HepG2 (cell line): ENCODE data around the gene YIPF7. TPM values are rescaled to one million over a fixed set of nuclear protein-coding genes. Genes with fewer than 3 reads are reported as not detected.

Experiments used
- ATAC-seq: fragments of 200-7000 bp; cut with Tn5 transposase; 3 replicates; pipeline ENCODE4 v1.9.1; 2020; ENCODE audit warnings: mild to moderate bottlenecking, moderate library complexity
- BruUV-seq: library from RNA; stranded (reverse); fragments of 400-500 nt; replicated peaks from 2 replicates; lab custom pipeline; 2021; lab: Mats Ljungman, UMichigan
- CTCF ChIA-PET: fragments of 300-600 bp; formaldehyde crosslinking; extraction: SDS; loops from one replicate; lab custom pipeline; 2021; ENCODE audit warnings: low total read pairs, inconsistent platforms, low intra/inter-chr PET ratio; lab: Yijun Ruan, JAX
- POLR2A ChIA-PET: fragments of 350-600 bp; sonication (Branson Sonifier 250); formaldehyde crosslinking; loops from one replicate; lab custom pipeline; 2020; ENCODE audit warnings: antibody characterized with exemption, inconsistent platforms; lab: Yijun Ruan, JAX
- DNase-seq: peaks from one replicate; pipeline ENCODE4 v3.0.0-alpha.2; 2015; ENCODE audit warnings: low spot score
- FAIRE-seq: peaks from 3 replicates; lab custom pipeline; 2011; peaks lifted over from hg19 to GRCh38; lab: Jason Lieb, UNC
- H2AFZ ChIP-seq: one replicate; pipeline ENCODE4 v1.6.1; 2011; ENCODE audit warnings: low read length, inconsistent platforms
- H3K27ac ChIP-seq: fragments of 300-600 bp; 3 replicates; pipeline ENCODE4 v1.8.0; 2011; ENCODE audit warnings: mixed run types, mild to moderate bottlenecking, mixed read lengths, low read length, inconsistent platforms; ENCODE audit not compliant: insufficient read depth; ENCODE audit errors: extremely low read length
- H3K27me3 ChIP-seq, 2 experiments: fragments of 200-600 bp in 1 of 2; 2 replicates in 1 of 2; 3 replicates in 1 of 2; pipeline versions ENCODE4 v1.6.0 to v1.8.0; 2011; ENCODE audit warnings: low read length in 2 of 2, mild to moderate bottlenecking in 2 of 2, moderate library complexity in 2 of 2, inconsistent platforms in 1 of 2; ENCODE audit not compliant: insufficient read depth in 2 of 2, control insufficient read depth in 1 of 2
- H3K36me3 ChIP-seq, 2 experiments: fragments of 200-600 bp in 1 of 2; replicated peaks in 1 of 2; 2 replicates in 1 of 2; 3 replicates in 1 of 2; pipeline versions ENCODE4 v1.5.1 to v1.8.0; 2011; ENCODE audit warnings: low read length in 2 of 2, inconsistent platforms in 1 of 2; ENCODE audit not compliant: insufficient read depth in 2 of 2, control insufficient read depth in 1 of 2
- H3K4me1 ChIP-seq: 2 replicates; pipeline ENCODE4 v1.5.1; 2012; ENCODE audit warnings: low read length, inconsistent platforms; ENCODE audit not compliant: insufficient read depth
- H3K4me2 ChIP-seq: 2 replicates; pipeline ENCODE4 v1.6.0; 2011; ENCODE audit warnings: low read depth, low read length, inconsistent platforms
- H3K4me3 ChIP-seq, 3 experiments: fragments of 200-600 bp in 1 of 3; sonication (generic), shearing (Covaris generic) in 1 of 3; replicated peaks in 1 of 3; 2 replicates each; pipeline ENCODE4 v1.5.1; 2011 to 2016; ENCODE audit warnings: low read length in 3 of 3, inconsistent platforms in 2 of 3, low read depth in 2 of 3, mild to moderate bottlenecking in 2 of 3, control low read depth in 1 of 3, mixed read lengths in 1 of 3; ENCODE audit not compliant: insufficient read depth in 1 of 3
- H3K79me2 ChIP-seq: one replicate; pipeline ENCODE4 v1.6.1; 2011; ENCODE audit warnings: low read length, inconsistent platforms; ENCODE audit not compliant: insufficient read depth
- H3K9ac ChIP-seq: 2 replicates; pipeline ENCODE4 v1.6.0; 2011; ENCODE audit warnings: mild to moderate bottlenecking, low read depth, low read length, inconsistent platforms; ENCODE audit not compliant: insufficient read depth
- H3K9me3 ChIP-seq: 2 replicates; pipeline ENCODE4 v1.5.1; 2012; ENCODE audit warnings: mild to moderate bottlenecking, low read length
- H4K20me1 ChIP-seq: 2 replicates; pipeline ENCODE4 v1.6.0; 2011; ENCODE audit warnings: inconsistent platforms, mild to moderate bottlenecking, low read length, moderate library complexity; ENCODE audit not compliant: insufficient read depth
- HES4 ChIP-seq: sonication (generic); formaldehyde crosslinking; IDR thresholded peaks from 2 replicates; pipeline ENCODE4 v1.9.0; 2021; ENCODE audit warnings: mild to moderate bottlenecking, missing genetic modification reagents, borderline replicate concordance
- HNRNPK ChIP-seq: fragments of 200-400 bp; formaldehyde crosslinking; IDR thresholded peaks from 2 replicates; pipeline ENCODE4 v1.6.1; 2018; ENCODE audit warnings: low read length, low read depth, moderate library complexity, mild to moderate bottlenecking; ENCODE audit not compliant: poor library complexity, severe bottlenecking
- KLF13 ChIP-seq: sonication (generic); formaldehyde crosslinking; IDR thresholded peaks from 2 replicates; pipeline ENCODE4 v1.4.0; 2020; ENCODE audit warnings: mild to moderate bottlenecking, missing genetic modification reagents
- KLF16 ChIP-seq, 2 experiments: sonication (generic) in 1 of 2; formaldehyde crosslinking in 1 of 2; IDR thresholded peaks; 2 replicates each; pipeline versions ENCODE4 v1.6.1 to v1.8.0; 2016 to 2023; ENCODE audit warnings: missing genetic modification reagents in 2 of 2, missing compliant biosample characterization in 1 of 2
- NFAT5 ChIP-seq: sonication (generic); formaldehyde crosslinking; IDR thresholded peaks from 2 replicates; pipeline ENCODE4 v1.4.0; 2020; ENCODE audit warnings: missing genetic modification reagents
- PITX1 ChIP-seq: sonication (generic); formaldehyde crosslinking; IDR thresholded peaks from 2 replicates; pipeline ENCODE4 v1.5.1; 2020; ENCODE audit warnings: mild to moderate bottlenecking, missing genetic modification reagents
- REXO4 ChIP-seq: sonication (generic); formaldehyde crosslinking; IDR thresholded peaks from 2 replicates; pipeline ENCODE4 v1.8.0; 2022; ENCODE audit warnings: missing genetic modification reagents, mild to moderate bottlenecking, borderline replicate concordance
- SNAI1 ChIP-seq: sonication (generic); formaldehyde crosslinking; IDR thresholded peaks from 2 replicates; pipeline ENCODE4 v1.5.0; 2020; ENCODE audit warnings: mild to moderate bottlenecking, missing genetic modification reagents, borderline replicate concordance
- TAF15 ChIP-seq: fragments of 200-400 bp; formaldehyde crosslinking; IDR thresholded peaks from one replicate; pipeline ENCODE4 v1.6.1; 2018; ENCODE audit warnings: mild to moderate bottlenecking, low read depth, low read length; ENCODE audit not compliant: poor library complexity, severe bottlenecking
- ZBTB49 ChIP-seq: sonication (generic); formaldehyde crosslinking; IDR thresholded peaks from 2 replicates; pipeline ENCODE4 v1.4.0; 2020; ENCODE audit warnings: missing genetic modification reagents, borderline replicate concordance
- ZMYM3 ChIP-seq: sonication (generic); formaldehyde crosslinking; IDR thresholded peaks from 2 replicates; pipeline ENCODE4 v1.5.1; 2020; ENCODE audit warnings: mild to moderate bottlenecking, missing genetic modification reagents
- ZNF101 ChIP-seq: sonication (generic); formaldehyde crosslinking; IDR thresholded peaks from 2 replicates; pipeline ENCODE4 v1.4.0; 2020; ENCODE audit warnings: mild to moderate bottlenecking, low read depth, missing genetic modification reagents, borderline replicate concordance
- ZNF274 ChIP-seq: sonication (generic); formaldehyde crosslinking; IDR thresholded peaks from 2 replicates; pipeline ENCODE4 v1.5.1; 2020; ENCODE audit warnings: mild to moderate bottlenecking, missing genetic modification reagents
- ZNF816 ChIP-seq: sonication (generic); formaldehyde crosslinking; IDR thresholded peaks from 2 replicates; pipeline ENCODE4 v1.8.0; 2022; ENCODE audit warnings: missing genetic modification reagents, mild to moderate bottlenecking, borderline replicate concordance
- WGBS: methylation state at CpG from one replicate; pipeline ENCODE4 v1.1.6; 2017; ENCODE audit warnings: low lambda C conversion rate; 5-methylcytosine and 5-hydroxymethylcytosine counted together
- in situ Hi-C: cut with HindIII; loops from 2 replicates; pipeline ENCODE4 v1.10.0; 2017; ENCODE audit warnings: low pct_unique_long_range_greater_than_20kb; ENCODE audit not compliant: extremely low pct_ligation_motif_present
- intact Hi-C: fragments of 100-400 bp; cut with micrococcal nuclease; formaldehyde crosslinking; loops from one replicate; pipeline ENCODE4 v1.10.0; 2022; ENCODE audit not compliant: unreplicated experiment
- polyA plus RNA-seq, 8 experiments: library from polyadenylated mRNA; depleted of rRNA in 3 of 8; stranded (reverse) in 7 of 8; unstranded in 1 of 8; fragments of >200 nt; fragmentation: Illumina TruSeq in 4 of 8; extraction: Trizol in 4 of 8; gene quantifications; 2 replicates each; pipeline versions ENCODE4 v1.2.1 to v1.2.3, GENCODE V29; 2011 to 2016; ENCODE audit warnings: low read depth in 4 of 8, missing spikeins in 1 of 8, mixed read lengths in 1 of 8; ENCODE audit not compliant: insufficient read depth in 1 of 8
- total RNA-seq, 5 experiments: library from RNA; depleted of rRNA; stranded (reverse); fragments of >200 nt; fragmentation: Illumina TruSeq; extraction: Trizol; gene quantifications; 2 replicates each; pipeline ENCODE4 v1.2.3, GENCODE V29; 2016; ENCODE audit warnings: low read depth in 1 of 5

The YIPF7 gene
- total and polyA plus RNA-seq, 2 of the 13 experiments (the other 11 are each of a cell fraction or from before 2014, with no cell fraction given) = 0.12 TPM; not detected in 1

- peak within 1 kb of the TSS; percentile 67 to 90 (median 87) for H3K4me3 ChIP-seq
- WGBS = under 1% methylated on average over 34 of the region's 57 CpGs
- ATAC-seq (peak; percentile 94), DNase-seq (peak; percentile 85), FAIRE-seq (peak; percentile 56)
- intact Hi-C loops = loop anchor here (1.0 kb wide), 1 partner anchor 48 kb away; the partner anchor contains the start of gene GNPDA2
- H3K9me3 ChIP-seq = no peaks in the 10 kb centered on the region
- peak within 1 kb of the TSS; percentile 88 for H3K9ac ChIP-seq
- H4K20me1 ChIP-seq = no peaks in the 10 kb centered on the region
- BruUV-seq = TSS peak; percentile 68
- peaks cover 32% of the 10 kb centered on the region for H3K79me2 ChIP-seq
- H3K27me3 ChIP-seq = no peaks in the 10 kb centered on the region; a peak in 1 of 5 replicates
- peak within 1 kb of the TSS; percentile 93 for H3K27ac ChIP-seq
- CTCF ChIA-PET = no interaction called here
- peaks cover 24% of the 10 kb centered on the region for H3K4me1 ChIP-seq
- H3K4me2 ChIP-seq = peak within 1 kb of the TSS; percentile 90
- H3K36me3 ChIP-seq = peaks cover under 1 to 14% of the 10 kb centered on the region in 2 experiments; a peak in 3 of 5 replicates
- POLR2A ChIA-PET = interaction anchor here (0.7 to 3.2 kb wide), 16 partner anchors 9 to 53 kb away, joined by 3 to 27 read pairs (median 4); partner anchors contain the start of gene GNPDA2
- in situ Hi-C loops = no loop called here
- H2AFZ ChIP-seq = peak within 1 kb of the TSS; percentile 91
- TF ChIP-seq TAF15 (no peak), NFAT5 (CRISPR knock-in tag) (no peak), ZNF101 (no peak), ZBTB49 (CRISPR knock-in tag) (no peak), ZNF274 (CRISPR knock-in tag) (peak; percentile 56; the same call in 1 of the 2 replicates), ZMYM3 (CRISPR knock-in tag) (no peak), KLF13 (CRISPR knock-in tag) (no peak), PITX1 (CRISPR knock-in tag) (peak; percentile 20; the same call in 1 of the 2 replicates), SNAI1 (CRISPR knock-in tag) (no peak), HES4 (CRISPR knock-in tag) (0 out of 2 replicates have a peak, but pooled peaks have one; percentile 52), ZNF816 (CRISPR knock-in tag) (no peak), KLF16 (CRISPR knock-in tag; IDR thresholded peaks at IDR 0.05) (peak in 1 of 2 experiments; percentile 82; a peak in 2 of 4 replicates), HNRNPK (no peak), REXO4 (CRISPR knock-in tag) (no peak)
These were observed 26.9 kb upstream of the YIPF7 start, which contains the start of gene GUF1 for GRCh38 chr4:44678094-44679041. Gene GUF1 (plus strand): TSS chr4:44678420. CDS start chr4:44678623, 203 bp downstream.
